C4-2B (cell line): Measurements from ENCODE around the gene BEGAIN.

Source experiments
- H3K27ac ChIP-seq: fragments of 450-650 bp; 2 replicates; pipeline ENCODE4 v1.5.1; 2017
- CTCF ChIP-seq: fragments of 450-650 bp; conservative IDR thresholded peaks from 2 replicates; pipeline ENCODE4 v1.5.1; 2017; ENCODE audit warnings: mild to moderate bottlenecking
- ZFX ChIP-seq: fragments of 450-650 bp; IDR thresholded peaks from 2 replicates; pipeline ENCODE4 v1.6.1; 2017

BEGAIN gene

GRCh38 chr14:100558226-100558625 lies 29.0 kb downstream of the BEGAIN start:
- no peak overlapping the region for H3K27ac ChIP-seq
- TF ChIP-seq ZFX (no peak), CTCF (no peak)

- no peak overlapping the region for H3K27ac ChIP-seq
- TF ChIP-seq ZFX (no peak), CTCF (no peak)
Measured at GRCh38 chr14:100557658-100558057, 29.6 kb downstream of the BEGAIN start.

GRCh38 chr14:100556936-100557505 lies 30.2 kb downstream of the BEGAIN start:
- TF ChIP-seq CTCF, result no peak
- no peak for TF ChIP-seq ZFX
- H3K27ac ChIP-seq, result no peak overlapping the region

GRCh38 chr14:100556140-100556475 lies 31.1 kb downstream of the BEGAIN start:
- no peak overlapping the region for H3K27ac ChIP-seq
- no peak for TF ChIP-seq CTCF
- TF ChIP-seq ZFX, result no peak

- no peak overlapping the region for H3K27ac ChIP-seq
- TF ChIP-seq CTCF, result no peak
- no peak for TF ChIP-seq ZFX
Measured at GRCh38 chr14:100555436-100556139, 31.6 kb downstream of the BEGAIN start.

GRCh38 chr14:100554696-100555320 lies 32.4 kb downstream of the BEGAIN start:
- no peak overlapping the region for H3K27ac ChIP-seq
- TF ChIP-seq CTCF (no peak), ZFX (no peak)

- H3K27ac ChIP-seq, result no peak overlapping the region
- TF ChIP-seq CTCF (no peak), ZFX (no peak)
Measured at GRCh38 chr14:100554082-100554677, 33.0 kb downstream of the BEGAIN start.
